NAMALWA (cell line): Measurements from ENCODE around the gene MAP4.
"Not testable (repeated sequence)": the region's sequence is repeated elsewhere in the genome, so short reads cannot be mapped to it uniquely, and the experiment has no call there.

ENCODE experiments used
- DNase-seq: peaks from one replicate; pipeline ENCODE4 v3.0.0-alpha.2; 2015; ENCODE audit warnings: low spot score

The MAP4 gene, protein sequence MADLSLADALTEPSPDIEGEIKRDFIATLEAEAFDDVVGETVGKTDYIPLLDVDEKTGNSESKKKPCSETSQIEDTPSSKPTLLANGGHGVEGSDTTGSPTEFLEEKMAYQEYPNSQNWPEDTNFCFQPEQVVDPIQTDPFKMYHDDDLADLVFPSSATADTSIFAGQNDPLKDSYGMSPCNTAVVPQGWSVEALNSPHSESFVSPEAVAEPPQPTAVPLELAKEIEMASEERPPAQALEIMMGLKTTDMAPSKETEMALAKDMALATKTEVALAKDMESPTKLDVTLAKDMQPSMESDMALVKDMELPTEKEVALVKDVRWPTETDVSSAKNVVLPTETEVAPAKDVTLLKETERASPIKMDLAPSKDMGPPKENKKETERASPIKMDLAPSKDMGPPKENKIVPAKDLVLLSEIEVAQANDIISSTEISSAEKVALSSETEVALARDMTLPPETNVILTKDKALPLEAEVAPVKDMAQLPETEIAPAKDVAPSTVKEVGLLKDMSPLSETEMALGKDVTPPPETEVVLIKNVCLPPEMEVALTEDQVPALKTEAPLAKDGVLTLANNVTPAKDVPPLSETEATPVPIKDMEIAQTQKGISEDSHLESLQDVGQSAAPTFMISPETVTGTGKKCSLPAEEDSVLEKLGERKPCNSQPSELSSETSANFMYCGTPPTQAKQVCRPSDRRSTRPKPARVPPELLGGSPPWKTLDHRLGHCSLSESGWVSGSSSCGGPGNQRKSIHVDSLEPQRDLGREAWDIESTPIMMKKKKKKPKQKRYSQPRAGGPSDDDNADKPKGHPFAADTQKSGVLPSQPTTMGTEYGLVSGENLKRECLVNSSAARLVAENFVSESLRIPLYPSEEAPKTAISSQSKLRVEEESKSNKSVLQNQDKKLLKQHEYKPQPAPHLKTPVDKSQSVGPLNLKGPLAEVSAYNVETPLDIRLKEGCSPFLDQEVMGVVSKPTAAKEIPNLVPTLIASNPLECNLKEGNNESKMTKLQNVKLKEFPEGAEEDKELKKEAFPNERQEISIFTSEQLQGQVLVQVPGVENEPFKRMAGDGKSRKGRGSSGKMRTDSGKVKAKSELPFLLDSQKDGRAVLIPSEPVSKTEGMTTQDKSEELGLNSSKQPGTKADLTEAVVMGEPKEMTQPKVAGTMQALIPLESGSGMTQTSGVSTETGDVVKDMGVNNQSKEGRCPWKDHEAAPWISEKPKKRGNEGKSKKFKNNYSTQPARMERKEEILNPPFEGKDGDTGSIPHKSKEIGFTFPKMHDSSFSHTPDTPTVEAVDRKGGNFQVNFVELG (N-terminal part only)

DNA sequence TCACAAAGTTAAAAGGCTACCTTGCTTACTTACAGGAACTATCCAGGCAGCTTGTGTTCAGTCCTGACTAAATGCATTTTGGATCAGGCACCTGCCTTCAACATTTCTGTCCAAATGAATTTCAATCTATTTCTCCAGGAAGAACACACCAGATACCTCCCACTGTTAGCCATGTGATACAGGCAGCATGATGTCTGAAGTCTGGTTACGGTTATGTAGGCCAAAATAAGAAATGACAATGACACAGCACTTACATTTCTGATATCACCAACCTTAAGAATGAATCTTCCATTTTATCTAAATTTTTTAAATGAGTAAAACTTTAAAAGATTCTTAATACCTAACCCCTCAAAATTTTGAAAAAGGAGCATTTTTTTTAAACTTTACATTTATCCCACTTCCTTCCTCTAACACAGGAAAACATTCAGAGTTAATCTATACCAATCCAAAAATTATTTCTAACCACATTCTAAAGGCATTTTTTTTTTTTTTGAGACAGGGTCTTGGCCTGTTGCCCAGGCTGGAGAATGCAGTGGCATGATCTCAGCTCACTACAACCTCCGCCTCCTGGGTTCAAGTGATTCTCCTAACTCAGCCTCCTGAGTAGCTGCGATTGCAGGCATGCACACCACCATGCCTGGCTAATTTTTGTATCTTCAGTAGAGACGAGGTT lies at the start of gene MAP4:
MAP4 (minus strand) TSS at position 116 of the 673 bp plus-strand sequence. CDS start 17,556 bp downstream, outside the sequence.
- peak; percentile 3 for DNase-seq

DNA sequence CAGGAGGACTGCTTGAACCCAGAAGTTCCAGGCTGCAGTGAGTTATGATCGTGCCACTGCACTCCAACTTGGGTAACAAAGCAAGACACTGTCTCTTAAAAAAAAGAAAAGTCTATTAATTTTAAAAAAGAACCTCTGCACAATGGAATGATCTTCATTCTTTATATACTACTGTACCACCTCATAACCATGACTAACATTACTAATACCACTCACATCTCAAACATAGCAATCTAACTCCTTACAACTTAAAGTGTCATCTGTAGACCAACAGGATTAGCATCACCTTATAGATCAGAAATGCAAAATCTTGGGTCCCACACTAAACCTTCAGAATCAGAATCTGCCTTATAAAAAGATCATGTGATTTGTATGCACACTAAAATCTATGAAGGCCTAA lies 48.8 kb upstream of the MAP4 start:
- no peak for DNase-seq

DNA sequence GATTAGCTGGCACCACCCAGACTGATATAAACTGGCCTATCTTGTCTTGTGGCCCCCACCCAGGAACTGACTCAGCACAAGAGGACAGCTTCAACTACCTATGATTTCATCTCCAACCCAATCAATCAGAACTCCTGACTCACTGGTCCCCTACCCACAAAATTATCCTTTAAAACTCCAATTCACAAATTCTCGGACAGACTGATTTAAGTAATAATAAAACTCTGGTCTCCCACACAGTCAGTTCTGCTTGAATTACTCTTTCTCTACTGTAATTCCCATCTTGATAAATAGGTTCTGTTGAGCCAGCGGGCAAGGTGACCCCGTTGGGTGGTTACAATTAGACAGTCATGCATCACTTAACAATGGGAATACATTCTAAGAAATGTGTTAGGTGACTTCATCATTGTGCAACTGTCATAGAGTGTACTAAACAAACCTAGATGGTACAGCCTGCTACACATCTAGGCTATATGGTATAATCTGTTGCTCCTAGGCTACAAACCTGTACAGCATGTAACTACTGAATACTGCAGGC lies 48.1 kb upstream of the MAP4 start:
- no peak for DNase-seq

DNA sequence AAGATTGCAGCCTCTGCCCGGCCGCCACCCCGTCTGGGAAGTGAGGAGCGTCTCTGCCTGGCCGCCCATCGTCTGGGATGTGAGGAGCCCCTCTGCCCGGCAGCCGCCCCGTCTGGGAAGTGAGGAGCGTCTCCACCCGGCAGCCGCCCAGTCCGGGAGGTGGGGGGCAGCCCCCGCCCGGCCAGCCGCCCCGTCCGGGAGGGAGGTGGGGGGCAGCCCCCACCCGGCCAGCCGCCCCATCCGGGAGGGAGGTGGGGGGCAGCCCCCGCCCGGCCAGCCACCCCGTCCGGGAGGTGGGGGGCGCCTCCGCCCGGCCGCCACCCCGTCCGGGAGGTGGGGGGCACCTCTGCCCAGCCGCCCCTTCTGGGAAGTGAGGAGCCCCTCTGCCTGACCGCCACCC lies 45.4 kb upstream of the MAP4 start:
- DNase-seq: not testable (repeated sequence)

DNA sequence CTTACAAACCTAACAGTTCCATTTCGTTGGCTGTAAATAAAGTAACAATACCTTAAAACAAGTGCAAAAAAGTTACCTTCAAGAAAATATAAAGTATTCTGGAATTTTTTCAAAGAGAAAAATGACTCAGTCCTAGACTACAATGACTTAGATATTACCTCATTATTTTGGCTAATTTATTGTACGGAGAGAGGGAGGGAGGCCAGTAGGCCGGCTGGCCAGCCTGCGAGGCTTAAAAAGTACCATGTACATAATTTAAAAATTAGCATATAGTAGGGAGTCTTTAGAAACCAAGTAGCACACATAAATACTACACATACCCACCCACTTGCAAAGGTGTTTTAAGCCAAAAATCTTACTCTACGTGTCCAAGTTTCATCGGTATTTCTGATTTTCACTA lies 41.9 kb upstream of the MAP4 start:
- DNase-seq: no peak

DNA sequence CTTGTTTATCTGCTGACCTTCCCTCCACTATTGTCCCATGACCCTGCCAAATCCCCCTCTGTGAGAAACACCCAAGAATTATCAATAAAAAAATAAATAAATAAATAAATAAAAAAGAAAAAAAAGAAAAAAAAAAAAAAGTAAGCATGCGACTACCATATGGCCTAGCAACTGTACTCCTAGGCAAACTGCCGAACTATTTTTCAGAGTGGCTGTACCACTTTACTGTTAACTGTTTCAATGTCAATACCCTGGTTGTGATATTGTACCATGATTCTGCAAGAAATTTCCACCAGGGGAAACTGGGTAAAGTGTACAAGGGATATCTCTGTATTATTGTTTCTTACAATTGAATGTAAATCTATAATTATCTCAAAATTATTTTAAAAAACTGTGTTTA lies 41.3 kb upstream of the MAP4 start:
- DNase-seq: no peak

DNA sequence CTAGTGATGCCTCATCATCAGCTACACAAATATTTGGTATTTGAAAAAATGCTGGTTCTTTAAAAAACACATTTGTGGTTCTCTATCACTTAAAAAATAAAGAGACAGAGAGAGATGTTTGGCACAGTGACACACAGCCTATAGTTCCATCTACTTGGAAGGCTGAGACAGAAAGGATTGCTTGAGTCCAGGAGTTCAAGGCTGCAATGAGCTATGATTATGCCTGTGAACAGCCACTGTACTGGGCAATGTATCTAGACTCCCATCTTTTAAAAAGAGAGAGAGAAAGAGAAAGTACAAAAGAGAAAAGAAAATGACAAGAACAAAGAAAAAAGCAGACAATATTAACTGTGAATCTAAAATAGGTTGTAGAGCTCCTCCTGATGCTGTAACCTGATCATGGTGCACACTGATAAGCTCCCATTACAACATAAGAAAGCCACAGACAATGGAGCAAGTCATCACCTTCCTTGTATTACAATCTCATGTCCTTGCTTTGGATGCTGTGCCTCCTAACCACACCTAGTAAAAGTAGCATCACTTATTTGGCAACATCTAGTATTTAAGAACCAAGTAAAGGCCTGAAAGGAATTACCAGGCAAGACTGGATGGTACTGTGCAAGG lies 31.7 kb upstream of the MAP4 start:
- no peak for DNase-seq

DNA sequence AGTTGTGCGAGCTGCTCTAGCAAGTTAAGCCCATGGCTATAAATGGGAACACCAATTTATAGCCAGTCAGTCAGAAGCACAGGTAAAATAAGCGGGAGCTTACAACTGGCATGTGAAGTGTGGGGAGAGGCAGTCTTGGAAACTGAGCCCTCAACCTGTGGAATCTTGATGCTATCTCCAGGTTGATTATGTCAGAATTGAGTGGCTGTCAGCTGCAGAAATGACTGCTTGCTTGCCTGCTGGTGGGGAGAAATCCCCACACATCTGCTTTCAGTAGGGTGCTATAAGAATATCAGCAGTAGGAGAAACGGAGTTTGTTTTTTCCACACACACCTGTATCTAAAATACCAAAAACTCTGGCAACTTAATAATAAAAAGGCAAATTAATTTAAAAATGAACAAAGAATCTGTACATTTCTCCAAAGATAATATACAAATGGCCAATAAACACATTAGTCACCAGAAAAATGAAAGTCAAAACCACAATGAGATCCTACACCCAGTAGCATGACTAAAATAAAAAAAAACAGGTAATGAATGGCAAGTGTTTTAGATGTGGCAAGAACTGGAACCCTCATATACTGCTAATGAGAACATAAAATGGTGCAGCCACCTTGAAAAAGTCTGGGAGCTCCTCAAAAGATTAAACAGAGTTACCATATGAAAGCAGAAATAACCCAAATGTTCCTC lies 26.0 kb upstream of the MAP4 start:
- no peak for DNase-seq

DNA sequence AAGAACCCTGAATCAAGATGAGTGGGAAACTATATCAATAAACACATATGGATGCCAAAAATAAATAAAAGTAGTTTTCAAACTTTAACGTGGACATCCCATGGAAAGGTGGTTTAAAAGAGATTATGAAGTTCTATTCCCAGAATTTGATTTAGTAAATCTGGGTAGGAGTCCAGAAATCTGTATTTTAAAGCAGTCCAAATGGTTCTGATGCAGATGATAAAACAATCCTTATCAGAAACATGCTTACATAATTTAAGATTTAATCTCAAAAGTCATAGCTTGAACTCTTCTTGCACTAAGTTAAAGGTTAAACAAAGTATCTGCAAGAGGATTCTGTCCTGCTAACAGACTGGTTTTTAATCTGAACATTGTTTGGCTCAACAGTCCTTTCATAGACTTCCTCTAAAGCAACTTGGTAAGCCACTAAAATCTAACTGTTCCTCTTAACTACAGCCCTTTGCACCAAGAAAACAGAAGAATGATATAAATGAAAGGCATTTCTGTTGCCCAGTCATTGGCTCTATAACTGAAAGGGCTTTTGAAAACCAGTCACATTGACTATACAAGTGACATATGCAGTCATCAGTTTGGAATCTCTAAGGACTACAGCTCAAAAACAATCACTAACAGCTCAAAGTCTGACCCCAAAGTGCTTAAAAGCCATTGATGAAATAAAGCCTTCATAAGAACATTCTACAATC lies 23.4 kb upstream of the MAP4 start:
- no peak for DNase-seq

DNA sequence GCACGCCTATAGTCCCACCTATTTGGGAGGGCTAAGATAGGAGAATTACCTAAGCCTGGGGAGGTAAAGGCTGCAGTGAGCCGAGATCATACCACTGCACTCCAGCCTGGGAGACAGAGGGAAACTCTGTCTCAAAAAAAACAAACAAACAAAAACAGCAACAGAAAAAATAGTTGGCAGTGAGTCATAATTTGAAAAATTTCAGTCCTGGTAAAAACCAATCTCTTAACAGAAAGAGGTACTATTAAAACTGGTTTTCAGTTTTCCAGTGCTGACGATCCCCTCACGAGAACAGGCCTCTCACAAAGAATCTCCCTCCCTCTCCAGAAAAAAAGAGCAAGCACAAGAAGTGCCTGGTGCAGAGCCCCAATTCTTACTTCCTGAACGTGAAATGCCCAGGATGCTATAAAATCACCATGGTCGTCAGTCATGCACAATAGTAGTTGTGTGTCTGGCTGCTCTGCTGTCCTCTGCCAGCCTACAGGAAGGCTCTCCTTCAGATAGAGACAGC lies 22.8 kb upstream of the MAP4 start:
- no peak for DNase-seq

DNA sequence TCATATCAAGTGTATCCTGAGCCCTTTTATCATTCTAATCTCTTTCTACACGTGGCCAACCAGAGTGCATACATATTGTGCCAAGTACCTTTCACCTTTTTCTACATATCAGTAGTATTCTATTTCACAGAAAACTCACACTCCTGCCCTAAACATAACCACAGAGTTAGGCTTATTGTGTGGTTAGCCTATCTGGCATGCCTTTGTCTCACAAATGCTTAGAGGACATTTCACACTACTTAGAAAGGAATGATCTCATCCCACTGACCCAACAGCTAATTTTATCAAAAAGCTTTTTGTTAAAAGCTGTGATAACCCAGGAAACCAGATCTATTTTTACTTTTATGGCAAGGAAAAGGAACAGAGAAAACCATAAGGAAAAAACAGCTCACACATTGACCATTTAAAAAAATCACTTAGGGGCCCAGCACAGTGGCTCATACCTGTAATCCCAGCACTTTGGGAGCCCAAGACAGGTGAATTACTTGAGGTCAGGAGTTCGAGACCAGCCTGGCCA lies 17.8 kb upstream of the MAP4 start:
- no peak for DNase-seq

DNA sequence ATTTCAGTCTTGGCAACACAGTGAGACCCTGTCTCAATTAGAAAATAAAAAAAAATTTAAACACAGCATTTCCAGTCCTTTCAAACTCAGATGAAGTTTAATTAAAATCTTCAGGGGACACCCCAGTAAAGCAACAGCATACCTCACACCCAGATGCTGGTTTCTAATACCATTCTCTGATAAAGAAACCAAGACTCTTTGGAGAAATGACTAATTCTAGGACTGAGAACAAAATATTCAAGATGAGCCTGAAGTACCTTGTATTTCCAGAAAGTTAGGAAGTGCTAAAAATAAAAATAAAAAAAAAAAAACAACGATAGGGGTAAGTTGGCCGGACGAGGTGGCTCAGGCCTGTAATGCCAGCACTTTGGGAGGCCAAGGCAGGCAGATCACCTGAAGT lies 14.0 kb upstream of the MAP4 start:
- no peak for DNase-seq

DNA sequence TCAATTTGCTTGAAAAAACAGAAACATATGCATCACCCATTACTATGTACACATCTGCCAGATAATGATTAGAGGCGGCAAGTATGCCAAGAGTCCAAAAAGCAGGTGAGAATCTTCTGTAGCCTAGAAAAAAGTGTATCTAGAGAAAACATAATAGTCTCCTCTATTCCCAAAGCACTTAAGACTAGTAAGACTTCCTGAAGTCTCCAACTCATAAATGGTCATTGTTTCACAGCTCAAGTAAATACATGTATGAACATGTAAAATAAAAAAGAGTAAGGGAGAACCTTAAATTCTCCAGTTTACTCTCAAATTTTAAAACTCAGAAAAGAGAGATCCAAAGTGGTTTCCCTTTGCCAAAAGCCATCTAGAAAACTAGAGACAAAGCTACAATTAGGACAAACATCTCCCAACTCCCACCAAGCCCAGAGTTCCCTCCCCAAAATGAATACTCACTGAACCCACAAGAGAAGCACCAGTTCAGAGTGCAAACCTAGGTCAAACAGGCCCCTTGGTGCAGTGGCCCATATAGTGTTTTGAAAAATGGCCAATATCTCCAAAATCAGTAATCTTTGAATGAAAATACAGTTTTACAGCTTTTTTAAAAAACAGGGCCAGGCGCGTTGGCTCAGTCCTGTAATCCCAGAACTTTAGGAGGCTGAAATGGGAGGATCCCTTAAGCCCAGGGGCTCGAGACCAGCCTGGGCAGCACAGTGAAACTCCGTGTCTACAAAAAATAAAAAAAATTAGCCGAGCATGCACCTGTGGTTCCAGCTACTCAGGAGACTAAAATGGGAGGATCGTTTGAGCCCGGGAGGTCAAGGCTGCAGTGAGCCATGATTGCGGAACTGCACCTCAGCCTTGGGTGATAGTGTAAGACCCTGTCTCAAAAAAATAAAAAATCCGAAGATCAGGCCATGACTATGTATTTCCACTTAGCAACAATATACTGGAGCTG lies 11.0 kb upstream of the MAP4 start:
- no peak for DNase-seq

DNA sequence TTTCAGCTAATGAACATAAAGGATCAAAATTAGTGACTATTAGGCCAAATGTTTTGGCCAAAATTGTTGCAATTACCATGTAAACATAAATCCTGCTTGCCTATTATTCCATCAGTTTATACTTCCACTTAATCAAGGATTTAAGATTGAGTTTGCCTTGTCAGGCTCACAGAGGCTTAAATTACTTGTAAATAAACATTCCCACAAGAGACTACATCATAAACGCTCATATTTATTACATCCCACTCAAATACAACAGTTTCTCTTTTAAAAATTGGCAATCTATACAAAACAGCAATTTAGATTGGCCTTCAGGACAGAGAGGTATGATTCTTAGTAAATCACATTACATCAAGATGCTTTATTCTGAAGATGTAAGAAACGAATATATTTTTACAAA lies 9.9 kb upstream of the MAP4 start:
- DNase-seq: no peak

DNA sequence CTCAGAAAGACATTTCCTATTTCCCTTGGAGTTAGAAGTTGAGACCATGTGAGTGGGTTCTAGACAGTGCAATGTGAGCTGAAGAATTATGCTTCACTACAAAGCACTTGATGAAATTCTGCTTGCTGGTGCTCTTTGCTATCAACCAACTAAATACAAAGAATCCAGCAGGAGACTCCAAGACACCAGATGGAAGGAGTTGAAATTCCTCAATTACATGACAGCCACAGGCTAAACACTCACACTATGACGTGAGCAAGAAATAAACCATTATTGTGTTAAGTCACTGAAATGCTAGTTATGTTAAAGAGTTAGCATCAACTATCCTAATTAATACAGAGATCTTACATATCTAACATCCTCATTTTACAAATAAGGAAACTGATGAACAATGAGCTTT lies 8.2 kb upstream of the MAP4 start:
- no peak for DNase-seq

DNA sequence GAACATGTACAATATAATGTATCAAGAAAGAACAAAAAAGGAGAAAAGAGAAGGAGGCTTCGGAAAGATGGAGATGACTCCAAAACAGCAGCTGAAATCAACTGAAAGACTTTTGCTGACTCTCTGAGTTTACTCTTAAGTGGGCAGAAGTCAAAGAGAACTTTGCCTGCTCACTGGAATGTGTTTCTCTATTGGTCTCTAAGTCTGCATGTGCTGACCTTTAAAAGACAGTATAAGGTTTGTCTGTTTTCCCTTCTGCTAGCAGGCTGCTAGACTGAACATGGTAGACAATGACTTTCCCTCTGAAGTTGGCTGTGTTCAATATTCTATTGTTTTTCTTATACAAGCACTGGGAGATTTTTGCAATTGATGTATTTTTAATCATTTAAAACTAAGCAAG lies 7.2 kb upstream of the MAP4 start:
- DNase-seq: no peak

DNA sequence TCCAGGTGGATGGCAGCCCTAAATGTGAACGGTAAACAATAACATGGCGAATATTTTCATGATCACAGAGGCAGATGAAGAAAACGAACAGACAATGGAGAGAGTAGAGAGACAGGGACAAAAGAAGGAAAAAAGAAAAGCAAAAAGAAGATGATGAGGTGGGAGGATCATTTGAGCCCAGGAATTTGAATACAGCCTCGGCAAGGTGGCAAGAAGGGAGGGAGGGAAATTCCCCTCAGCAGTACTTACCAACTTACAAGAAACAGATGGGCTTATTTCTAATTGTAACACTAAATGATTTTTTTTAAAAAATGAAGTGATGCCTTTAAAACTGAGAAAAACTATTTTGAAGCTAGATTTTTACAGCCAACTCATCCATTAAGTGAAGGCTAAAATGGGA lies 6.0 kb upstream of the MAP4 start:
- DNase-seq: no peak

DNA sequence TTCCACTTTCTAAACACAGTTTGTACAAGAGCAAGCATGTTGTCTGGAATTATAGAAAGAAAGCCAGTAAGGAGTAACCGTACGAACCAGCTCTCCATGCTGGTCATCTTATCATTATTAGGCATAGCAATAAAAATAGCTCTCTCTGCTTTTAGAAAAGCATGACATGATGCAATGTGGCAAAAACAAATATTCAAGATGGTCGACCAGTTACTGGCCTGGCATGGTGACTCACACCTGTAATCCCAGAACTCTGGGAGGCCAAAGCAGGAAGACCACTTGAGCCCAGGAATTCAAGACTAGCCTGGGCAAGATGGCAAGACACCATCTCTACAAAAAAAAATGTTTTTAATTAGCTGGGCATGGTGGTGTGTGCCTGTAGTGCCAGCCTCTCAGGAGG lies 2.6 kb upstream of the MAP4 start:
- DNase-seq: no peak
